ENCODE data around the gene ADAM23.

The ADAM23 gene

DNA sequence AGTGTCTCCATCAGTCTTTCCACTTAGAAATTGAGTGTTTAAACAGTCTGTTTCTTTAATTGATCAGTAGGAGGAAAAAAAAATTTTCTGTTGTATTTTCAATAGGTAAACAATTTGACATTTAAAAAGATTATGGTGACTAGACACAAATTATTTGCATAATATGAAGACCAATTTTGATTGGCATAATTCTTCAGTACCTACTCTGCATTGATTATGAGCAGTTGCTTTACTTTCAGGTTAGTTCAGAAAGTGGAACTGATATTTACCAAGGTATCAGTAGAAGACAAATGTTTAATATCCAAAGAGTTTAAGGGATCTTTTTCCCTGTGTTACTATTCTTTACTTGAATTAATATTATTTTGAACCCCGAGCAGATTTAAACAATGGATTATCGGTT lies 2.6 kb downstream of the ADAM23 start:
- H3K27ac ChIP-seq: no peak overlapping the region
- TF ChIP-seq CTCF (conservative IDR thresholded peaks at IDR 0.05): no peak
- no peak for TF ChIP-seq ZFX (IDR thresholded peaks at IDR 0.05)

GRCh38 chr2:206452242-206452641 lies 8.9 kb downstream of the ADAM23 start:
- TF ChIP-seq CTCF (conservative IDR thresholded peaks at IDR 0.05): no peak
- TF ChIP-seq ZFX (IDR thresholded peaks at IDR 0.05): no peak
- H3K27ac ChIP-seq: no peak overlapping the region

DNA sequence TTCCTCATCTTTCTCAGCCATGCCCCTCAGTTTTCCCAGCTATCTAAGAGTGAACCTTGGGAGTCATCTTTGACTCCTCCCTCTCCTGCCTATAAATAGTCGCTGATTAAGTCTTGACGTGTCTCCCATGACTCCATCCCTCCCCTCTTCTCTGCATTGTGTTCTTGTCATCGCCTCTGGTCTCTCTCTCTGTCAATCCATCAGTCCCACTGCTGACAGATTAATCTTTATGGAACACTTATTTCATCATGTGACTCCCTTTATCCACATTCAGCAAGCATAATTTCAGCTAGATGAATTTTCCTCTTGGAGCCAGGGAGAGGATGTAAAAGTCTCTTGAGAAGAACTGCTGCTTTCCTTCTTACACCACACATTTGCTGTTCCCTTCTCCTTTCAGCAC lies 9.4 kb downstream of the ADAM23 start:
- no peak overlapping the region for H3K27ac ChIP-seq
- TF ChIP-seq ZFX (IDR thresholded peaks at IDR 0.05) (no peak), CTCF (conservative IDR thresholded peaks at IDR 0.05) (no peak)

DNA sequence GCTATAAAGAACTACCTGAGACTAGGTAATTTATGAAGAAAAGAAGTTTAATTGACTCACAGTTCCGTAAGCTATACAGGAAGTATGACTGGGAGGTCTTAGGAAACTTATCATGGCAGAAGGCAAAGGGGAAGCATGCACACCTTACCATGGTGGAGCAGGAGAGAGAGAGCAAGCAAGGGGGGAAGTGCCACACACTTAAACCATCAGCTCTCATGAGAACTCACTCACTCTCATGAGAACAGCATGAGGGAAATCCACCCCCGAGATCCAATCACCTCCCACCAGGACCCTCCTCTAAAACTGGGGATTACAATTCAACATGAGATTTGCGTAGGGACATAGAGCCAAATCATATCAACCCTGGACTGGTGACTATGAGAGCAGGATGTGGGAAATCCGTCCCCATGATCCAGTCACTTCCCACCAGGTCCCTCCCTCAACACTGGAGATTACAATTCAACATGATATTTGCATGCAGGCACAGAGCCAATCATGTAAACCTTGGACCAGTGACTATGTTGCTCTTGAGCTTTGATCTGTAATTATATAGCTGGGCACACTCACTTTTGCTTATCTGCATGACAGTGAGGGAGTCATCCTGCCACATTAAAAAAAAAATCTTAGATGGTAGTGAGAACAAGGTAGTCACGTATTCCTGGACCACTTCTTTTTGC lies 12.9 kb downstream of the ADAM23 start:
- no peak overlapping the region for H3K27ac ChIP-seq
- TF ChIP-seq ZFX (IDR thresholded peaks at IDR 0.05) (no peak), CTCF (conservative IDR thresholded peaks at IDR 0.05) (no peak)

GRCh38 chr2:206457188-206457634 lies 13.9 kb downstream of the ADAM23 start:
- TF ChIP-seq CTCF (conservative IDR thresholded peaks at IDR 0.05) (no peak), ZFX (IDR thresholded peaks at IDR 0.05) (no peak)
- no peak overlapping the region for H3K27ac ChIP-seq

DNA sequence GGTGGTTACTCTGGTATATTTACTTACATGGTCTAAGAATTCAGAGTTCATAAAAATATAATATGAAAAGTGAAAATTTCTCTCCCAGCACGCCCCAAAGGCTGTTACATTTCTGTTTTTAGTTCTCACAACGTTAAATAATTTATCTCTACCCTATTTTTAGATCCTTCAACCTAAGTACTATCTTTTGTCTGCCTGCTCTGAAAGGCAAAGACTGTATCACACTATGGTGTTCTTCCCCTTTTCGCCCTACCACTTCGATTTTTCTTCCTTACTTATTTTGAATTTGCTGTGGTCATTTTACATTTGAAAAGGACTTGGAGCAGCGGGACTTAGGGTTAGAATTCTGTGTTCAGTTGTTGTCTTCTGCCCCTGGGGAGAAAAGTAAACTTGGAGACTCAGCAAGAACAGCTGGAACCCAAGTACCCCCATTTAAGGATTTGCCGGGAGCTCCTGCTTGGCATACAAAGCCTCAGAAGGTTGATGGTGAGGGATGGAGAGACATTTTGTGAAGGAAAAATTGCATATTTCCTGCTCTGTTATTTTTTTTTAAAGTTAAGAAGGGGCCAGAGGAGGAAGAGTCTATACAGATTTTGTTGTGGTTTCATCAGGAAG lies 19.0 kb downstream of the ADAM23 start:
- H3K27ac ChIP-seq: no peak overlapping the region
- TF ChIP-seq CTCF (conservative IDR thresholded peaks at IDR 0.05) (no peak), ZFX (IDR thresholded peaks at IDR 0.05) (no peak)

- H3K27ac ChIP-seq: no peak overlapping the region
- no peak for TF ChIP-seq ZFX (IDR thresholded peaks at IDR 0.05)
- TF ChIP-seq CTCF (conservative IDR thresholded peaks at IDR 0.05): no peak
These were observed 20.4 kb downstream of the ADAM23 start for GRCh38 chr2:206463685-206464084.
